GM13976 (cell line): ENCODE data around the gene EXTL1.

Experiments
- DNase-seq: peaks from one replicate; pipeline ENCODE4 v3.0.0; 2012; ENCODE audit warnings: low spot score
- CTCF ChIP-seq: IDR thresholded peaks from 2 replicates; pipeline ENCODE4 v1.5.1; 2012; ENCODE audit warnings: borderline replicate concordance, mild to moderate bottlenecking; ENCODE audit not compliant: insufficient read depth; ENCODE audit errors: extremely low read depth, missing control alignments, control extremely low read depth
- in situ Hi-C: fragments of 300-500 bp; cut with MboI; formaldehyde crosslinking; loops from one replicate; pipeline ENCODE4 v1.12.0; 2022; ENCODE audit warnings: low sequenced_read_pairs, mixed read lengths, inconsistent platforms; ENCODE audit not compliant: unreplicated experiment

EXTL1 gene

GRCh38 chr1:26066857-26067256 lies 45.3 kb downstream of the EXTL1 start:
- DNase-seq = no peak
- TF ChIP-seq CTCF = no peak
- in situ Hi-C loops = no loop called here

GRCh38 chr1:26067432-26067911 lies 45.9 kb downstream of the EXTL1 start, which contains the start of gene TRIM63:
TSS of gene TRIM63 (minus strand) at chr1:26067630. CDS start at chr1:26067494, 136 bp downstream.
- DNase-seq = no peak
- no peak for TF ChIP-seq CTCF
- in situ Hi-C loops = no loop called here

- DNase-seq = no peak
- TF ChIP-seq CTCF = no peak
- in situ Hi-C loops = no loop called here
Observed at GRCh38 chr1:26069941-26070295, 48.3 kb downstream of the EXTL1 start.

GRCh38 chr1:26070296-26070962 lies 48.9 kb downstream of the EXTL1 start:
- in situ Hi-C loops = no loop called here
- no peak for DNase-seq
- no peak for TF ChIP-seq CTCF

- no peak for DNase-seq
- in situ Hi-C loops = no loop called here
- TF ChIP-seq CTCF = no peak
Observed at GRCh38 chr1:26070963-26071342, 49.4 kb downstream of the EXTL1 start.

GRCh38 chr1:26072305-26072704 lies 50.7 kb downstream of the EXTL1 start:
- no peak for TF ChIP-seq CTCF
- in situ Hi-C loops = no loop called here
- DNase-seq = no peak
